T-helper 9 cell (primary cell): Measurements from ENCODE around the gene MTG1.
"Not testable (repeated sequence)": the region's sequence is repeated elsewhere in the genome, so short reads cannot be mapped to it uniquely, and the experiment has no call there.

Source experiments
- DNase-seq: peaks from one replicate; pipeline ENCODE4 v3.0.0-alpha.2; 2020

The MTG1 gene

GRCh38 chr10:133379152-133379800 is 14.7 kb upstream of the MTG1 start, which contains the start of gene PAOX:
TSS of gene PAOX (plus strand) at chr10:133379262. CDS start at chr10:133379317, 55 bp downstream.
- DNase-seq: peak; percentile 54

- DNase-seq: no peak
These were observed 13.9 kb upstream of the MTG1 start for GRCh38 chr10:133379801-133380666.

GRCh38 chr10:133381036-133381435 is 12.9 kb upstream of the MTG1 start:
- no peak for DNase-seq

- DNase-seq: no peak
These were observed 10.4 kb upstream of the MTG1 start for GRCh38 chr10:133383551-133383950.

GRCh38 chr10:133384071-133384470 is 9.9 kb upstream of the MTG1 start:
- no peak for DNase-seq

GRCh38 chr10:133385214-133385613 is 8.7 kb upstream of the MTG1 start:
- DNase-seq: no peak

- DNase-seq: not testable (repeated sequence)
These were observed 7.0 kb upstream of the MTG1 start for GRCh38 chr10:133386951-133387350.

- no peak for DNase-seq
These were observed 5.6 kb upstream of the MTG1 start for GRCh38 chr10:133388236-133388972.

- no peak for DNase-seq
These were observed 4.8 kb upstream of the MTG1 start for GRCh38 chr10:133388973-133389818.

GRCh38 chr10:133390597-133391248 is 3.2 kb upstream of the MTG1 start:
- no peak for DNase-seq

GRCh38 chr10:133391249-133391635 is 2.7 kb upstream of the MTG1 start:
- DNase-seq: no peak

- no peak for DNase-seq
These were observed 2.0 kb upstream of the MTG1 start for GRCh38 chr10:133391761-133392518.

- DNase-seq: no peak
These were observed 425 bp upstream of the MTG1 start for GRCh38 chr10:133393401-133394063.

GRCh38 chr10:133394801-133395221 is 854 bp downstream of the MTG1 start:
- no peak for DNase-seq

- DNase-seq: no peak
These were observed 2.2 kb downstream of the MTG1 start for GRCh38 chr10:133396035-133396624.

GRCh38 chr10:133397938-133398337 is 4.0 kb downstream of the MTG1 start:
- DNase-seq: no peak

- no peak for DNase-seq
These were observed 5.2 kb downstream of the MTG1 start for GRCh38 chr10:133399123-133399601.

- no peak for DNase-seq
These were observed 6.9 kb downstream of the MTG1 start for GRCh38 chr10:133400624-133401424.

GRCh38 chr10:133401500-133401899 is 7.5 kb downstream of the MTG1 start:
- DNase-seq: no peak
